Activated CD8-positive, alpha-beta memory T cell treated with anti-CD3 and anti-CD28 coated beads, Interleukin-2, amount 10 ng/mL, durations not matched to agents 7 days and 5 days (primary cell): ENCODE results near the gene TSEN34. TPM values are rescaled to one million over a fixed set of nuclear protein-coding genes. Genes with fewer than 3 reads are reported as not detected.
"Not testable (repeated sequence)": the region's sequence is repeated elsewhere in the genome, so short reads cannot be mapped to it uniquely, and the experiment has no call there.

Experiments
- ATAC-seq: fragments of 150-1000 bp; cut with Tn5 transposase; one replicate; pipeline ENCODE4 v1.10.0; 2021; ENCODE audit warnings: moderate library complexity
- CTCF ChIA-PET: fragments of 350-600 bp; sonication (Branson Sonifier 250); formaldehyde crosslinking; loops from one replicate; lab custom pipeline; 2021; ENCODE audit warnings: antibody characterized with exemption; lab: Charles Lee
- DNase-seq: peaks from one replicate; pipeline ENCODE4 v3.0.0-alpha.2; 2020
- H3K27ac Mint-ChIP-seq: one replicate; pipeline ENCODE4 v1.8.0; 2021; ENCODE audit warnings: mild to moderate bottlenecking, mixed read lengths
- H3K27me3 Mint-ChIP-seq: one replicate; pipeline ENCODE4 v1.8.0; 2021; ENCODE audit warnings: mixed read lengths
- H3K36me3 Mint-ChIP-seq: one replicate; pipeline ENCODE4 v1.8.0; 2021; ENCODE audit warnings: mild to moderate bottlenecking, mixed read lengths
- H3K4me1 Mint-ChIP-seq: one replicate; pipeline ENCODE4 v1.8.0; 2021; ENCODE audit warnings: mixed read lengths
- H3K4me3 Mint-ChIP-seq: one replicate; pipeline ENCODE4 v1.8.0; 2021; ENCODE audit warnings: mild to moderate bottlenecking, moderate library complexity, mixed read lengths
- H3K9me3 Mint-ChIP-seq: one replicate; pipeline ENCODE4 v1.8.0; 2022; ENCODE audit warnings: low read depth, mixed read lengths
- total RNA-seq, 2 experiments: library from RNA; stranded (reverse); gene quantifications; one replicate each; pipeline ENCODE4 v1.2.3, GENCODE V29; 2021

TSEN34 gene
- total RNA-seq, 2 experiments from 2014 or later = 11.4 to 13.5 TPM

DNA sequence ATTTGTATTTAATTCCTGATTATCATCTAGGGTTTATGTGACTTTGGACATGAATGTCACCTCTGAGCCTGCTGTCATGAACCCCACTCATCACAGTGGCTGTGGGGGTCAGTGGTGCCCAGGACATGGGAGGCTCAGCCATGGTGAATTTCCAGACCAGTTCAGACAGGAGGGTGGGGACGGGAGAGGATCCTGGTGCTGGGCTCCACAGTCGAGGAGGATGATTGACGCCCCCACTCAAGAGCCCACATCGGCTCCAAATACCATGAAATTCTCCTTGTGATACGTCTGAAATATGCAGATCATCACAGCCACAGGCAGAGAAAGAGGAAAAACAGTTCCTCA is 32.8 kb downstream of the TSEN34 start:
- H3K4me1 Mint-ChIP-seq, CTCF ChIA-PET, H3K27ac Mint-ChIP-seq, DNase-seq, H3K36me3 Mint-ChIP-seq, H3K4me3 Mint-ChIP-seq, ATAC-seq, H3K9me3 Mint-ChIP-seq: not testable (repeated sequence)
- peaks cover 17% of the 10 kb centered on the region for H3K27me3 Mint-ChIP-seq

- H3K27me3 Mint-ChIP-seq = peaks cover 21% of the 10 kb centered on the region
- not testable (repeated sequence) for H3K4me3 Mint-ChIP-seq, H3K36me3 Mint-ChIP-seq, H3K4me1 Mint-ChIP-seq, DNase-seq, H3K27ac Mint-ChIP-seq, ATAC-seq, H3K9me3 Mint-ChIP-seq
- CTCF ChIA-PET = interaction anchor here (1.2 kb wide), 1 partner anchor 10 kb away, joined by 3 read pairs; no protein-coding TSS in a partner anchor
Measured at GRCh38 chr19:54224619-54225018, 33.5 kb downstream of the TSEN34 start.

- no peaks in the 10 kb centered on the region for H3K9me3 Mint-ChIP-seq
- CTCF ChIA-PET = no interaction called here
- DNase-seq = no peak
- H3K27me3 Mint-ChIP-seq = peaks cover 42% of the 10 kb centered on the region
- H3K27ac Mint-ChIP-seq = no peak overlapping the region
- ATAC-seq = no peak
- no peaks in the 10 kb centered on the region for H3K36me3 Mint-ChIP-seq
- peaks cover 4% of the 10 kb centered on the region for H3K4me1 Mint-ChIP-seq
- no peak overlapping the region for H3K4me3 Mint-ChIP-seq
Measured at GRCh38 chr19:54229146-54229545, 38.0 kb downstream of the TSEN34 start.

DNA sequence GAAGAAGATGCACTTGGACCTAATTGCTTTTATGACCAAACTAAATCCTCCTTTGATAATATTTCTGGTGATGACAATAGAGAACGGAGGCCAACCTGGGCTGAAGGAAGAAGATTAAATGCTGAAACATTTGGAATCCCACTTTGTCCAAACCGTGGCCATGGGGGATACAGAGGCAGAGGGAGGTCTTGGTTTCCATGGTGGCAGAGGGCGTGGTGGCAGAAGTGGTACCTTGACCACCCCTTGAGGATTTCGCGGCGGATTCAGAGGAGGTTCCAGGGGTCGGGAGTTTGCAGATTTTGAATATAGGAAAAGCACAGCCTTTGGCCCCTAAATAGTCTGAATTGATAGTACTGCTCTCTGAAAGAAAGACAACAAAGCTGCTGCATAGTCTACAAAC is 38.9 kb downstream of the TSEN34 start:
- peaks cover 48% of the 10 kb centered on the region for H3K27me3 Mint-ChIP-seq
- H3K4me3 Mint-ChIP-seq = no peak overlapping the region
- H3K9me3 Mint-ChIP-seq = no peaks in the 10 kb centered on the region
- no peak for DNase-seq
- no peaks in the 10 kb centered on the region for H3K36me3 Mint-ChIP-seq
- ATAC-seq = no peak
- no peak overlapping the region for H3K27ac Mint-ChIP-seq
- CTCF ChIA-PET = interaction anchor here (0.7 kb wide), 1 partner anchor 66 kb away, joined by 3 read pairs; no protein-coding TSS in a partner anchor
- H3K4me1 Mint-ChIP-seq = peaks cover 4% of the 10 kb centered on the region

DNA sequence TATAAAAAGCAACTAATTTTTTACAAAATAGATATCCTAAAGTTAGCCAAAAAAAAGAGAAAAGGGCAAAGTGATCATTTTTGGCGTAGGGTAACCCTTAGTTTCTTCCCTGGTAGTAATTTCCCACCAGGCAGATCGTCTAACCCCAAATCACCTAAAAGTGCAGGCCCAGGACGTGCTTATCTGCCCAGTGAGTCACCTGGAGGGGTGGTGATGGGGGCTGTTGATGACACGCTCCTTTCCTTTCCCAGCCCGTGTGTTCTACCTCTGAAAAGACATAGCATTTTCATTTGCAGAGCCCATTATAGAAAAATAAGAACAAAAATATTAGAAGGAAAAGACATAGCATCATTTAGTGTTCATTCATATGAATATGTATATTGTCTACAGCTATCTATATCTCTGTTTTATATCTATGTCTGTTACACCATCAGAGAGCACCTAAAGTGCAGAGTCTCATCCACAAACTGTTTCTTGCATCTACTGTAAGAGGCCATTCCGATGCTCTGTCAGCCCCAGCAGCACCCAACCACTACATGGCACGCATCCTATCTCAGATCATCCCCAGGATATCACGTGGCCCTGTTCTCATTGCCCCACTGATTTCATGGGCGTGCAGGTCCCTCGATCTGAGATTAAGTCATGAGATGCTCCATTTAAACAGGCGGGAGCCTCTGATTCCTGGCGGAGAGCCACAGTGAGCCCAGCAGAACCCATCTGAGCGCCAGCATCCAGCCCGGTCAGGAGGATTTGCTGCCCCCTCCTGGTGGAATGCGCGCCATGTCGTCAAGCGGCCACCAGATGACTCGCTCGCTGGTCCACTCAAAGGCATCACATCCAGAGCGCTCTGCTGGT is 40.2 kb downstream of the TSEN34 start:
- H3K4me3 Mint-ChIP-seq = no peak overlapping the region
- DNase-seq (peak; percentile 87), ATAC-seq (peak; percentile 100)
- H3K9me3 Mint-ChIP-seq = no peaks in the 10 kb centered on the region
- peaks cover 58% of the 10 kb centered on the region for H3K27me3 Mint-ChIP-seq
- CTCF ChIA-PET = interaction anchor here (0.6 to 1.5 kb wide), 4 partner anchors 36 to 63 kb away, joined by 3 to 6 read pairs (median 3); no protein-coding TSS in a partner anchor
- H3K36me3 Mint-ChIP-seq = no peaks in the 10 kb centered on the region
- peaks cover 4% of the 10 kb centered on the region for H3K4me1 Mint-ChIP-seq
- H3K27ac Mint-ChIP-seq = no peak overlapping the region

DNA sequence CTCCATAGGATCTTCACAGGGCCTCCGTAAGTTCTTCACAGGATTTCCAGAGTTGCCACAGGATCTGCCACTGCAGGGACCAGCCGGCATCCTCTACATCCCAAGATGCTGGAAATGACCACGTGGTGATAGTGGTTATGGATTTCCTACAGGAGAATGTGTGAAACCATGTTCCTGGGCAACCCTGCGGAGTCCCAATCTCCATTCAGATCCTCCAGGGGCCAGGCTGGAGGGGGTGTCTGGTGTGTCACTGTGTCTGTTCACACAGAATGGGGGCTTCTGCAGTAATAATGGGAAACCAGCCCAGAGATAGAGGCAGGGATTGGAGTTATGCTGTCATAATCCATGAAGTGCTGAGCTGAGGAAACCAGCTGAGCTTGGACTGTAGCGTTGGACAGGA is 42.8 kb downstream of the TSEN34 start:
- no peaks in the 10 kb centered on the region for H3K36me3 Mint-ChIP-seq
- H3K27ac Mint-ChIP-seq = no peak overlapping the region
- CTCF ChIA-PET = interaction anchor here (0.9 to 1.6 kb wide), 5 partner anchors 32 to 75 kb away, joined by 3 to 8 read pairs (median 3); partner anchors contain the start of genes LENG1 and MBOAT7
- DNase-seq (no peak), ATAC-seq (no peak)
- H3K4me3 Mint-ChIP-seq = no peak overlapping the region
- H3K9me3 Mint-ChIP-seq = no peaks in the 10 kb centered on the region
- H3K27me3 Mint-ChIP-seq = peaks cover 63% of the 10 kb centered on the region
- peaks cover 4% of the 10 kb centered on the region for H3K4me1 Mint-ChIP-seq

GRCh38 chr19:54239491-54240371 is 48.6 kb downstream of the TSEN34 start:
- DNase-seq, H3K4me3 Mint-ChIP-seq, H3K9me3 Mint-ChIP-seq, H3K36me3 Mint-ChIP-seq, H3K4me1 Mint-ChIP-seq, CTCF ChIA-PET, H3K27ac Mint-ChIP-seq: not testable (repeated sequence)
- peaks cover 31% of the 10 kb centered on the region for H3K27me3 Mint-ChIP-seq
- peak; percentile 16 for ATAC-seq

DNA sequence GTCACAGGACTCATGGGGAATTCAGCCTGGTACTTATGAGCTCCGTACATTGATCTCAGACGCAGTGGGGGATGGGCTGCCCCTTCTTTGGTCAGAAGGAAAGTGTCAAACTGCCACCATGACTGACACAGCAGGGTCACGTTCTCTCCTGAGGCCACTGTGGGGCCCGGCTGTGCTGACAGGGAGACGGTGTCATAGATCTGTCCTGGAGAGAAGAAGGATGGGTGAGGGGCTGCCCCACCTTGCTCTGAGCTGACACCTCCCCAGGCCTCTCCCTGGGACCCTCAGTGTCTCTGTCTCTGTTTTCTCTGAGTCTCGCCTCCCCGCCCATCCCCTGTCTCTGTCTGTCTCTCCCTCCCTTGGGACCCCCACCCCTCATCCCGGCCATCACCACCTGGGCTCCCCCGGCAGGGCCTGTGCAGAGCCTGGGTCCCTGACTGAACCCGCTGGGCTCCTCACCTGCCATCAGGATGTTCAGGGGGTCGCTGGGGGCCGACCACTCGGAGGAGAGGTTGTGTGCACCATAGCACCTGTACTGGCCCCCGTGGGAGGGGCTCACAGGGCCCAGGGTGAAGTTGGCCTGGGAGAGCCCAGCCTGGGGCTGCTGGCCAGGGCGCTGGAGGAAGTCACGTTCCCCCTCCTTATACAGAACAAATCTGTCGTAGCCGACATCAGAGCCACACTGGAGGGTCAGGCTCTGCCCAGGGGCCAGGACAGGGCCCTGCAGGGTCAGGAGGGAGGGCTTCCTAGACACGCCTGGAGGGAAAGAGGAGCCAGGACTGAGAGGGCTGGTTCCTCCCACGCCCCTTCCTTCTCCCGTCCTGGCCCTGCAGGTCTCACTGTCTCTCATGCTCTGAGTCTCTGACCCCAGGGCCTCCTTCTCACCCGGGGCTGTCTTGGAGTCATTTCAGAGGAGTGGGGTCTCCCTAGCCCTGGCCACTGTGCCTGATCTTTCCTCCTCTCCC is 49.5 kb downstream of the TSEN34 start:
- CTCF ChIA-PET, H3K4me3 Mint-ChIP-seq, H3K36me3 Mint-ChIP-seq, DNase-seq, H3K27ac Mint-ChIP-seq, H3K4me1 Mint-ChIP-seq, H3K9me3 Mint-ChIP-seq, ATAC-seq: not testable (repeated sequence)
- H3K27me3 Mint-ChIP-seq = peaks cover 24% of the 10 kb centered on the region

DNA sequence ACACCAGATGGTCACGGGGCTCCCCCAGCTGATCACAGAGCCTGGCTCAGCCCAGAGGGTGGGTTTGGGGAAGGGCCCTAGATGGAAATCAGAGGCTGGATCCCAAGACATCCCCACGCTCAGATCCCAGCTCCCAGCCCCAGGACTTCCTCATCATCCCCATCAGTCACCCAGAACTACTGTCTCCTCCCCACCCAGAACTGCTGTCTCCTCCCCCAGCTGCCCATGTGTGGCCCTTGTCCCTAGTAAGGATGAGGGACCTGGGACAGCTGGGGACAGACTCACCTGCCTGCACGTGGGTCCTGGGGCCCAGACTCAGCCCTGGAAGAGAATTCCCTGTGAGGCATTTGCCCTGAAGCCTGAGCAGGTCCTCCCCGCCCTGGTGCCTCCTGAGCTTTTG is 51.1 kb downstream of the TSEN34 start:
- CTCF ChIA-PET, H3K4me1 Mint-ChIP-seq: not testable (repeated sequence)

DNA sequence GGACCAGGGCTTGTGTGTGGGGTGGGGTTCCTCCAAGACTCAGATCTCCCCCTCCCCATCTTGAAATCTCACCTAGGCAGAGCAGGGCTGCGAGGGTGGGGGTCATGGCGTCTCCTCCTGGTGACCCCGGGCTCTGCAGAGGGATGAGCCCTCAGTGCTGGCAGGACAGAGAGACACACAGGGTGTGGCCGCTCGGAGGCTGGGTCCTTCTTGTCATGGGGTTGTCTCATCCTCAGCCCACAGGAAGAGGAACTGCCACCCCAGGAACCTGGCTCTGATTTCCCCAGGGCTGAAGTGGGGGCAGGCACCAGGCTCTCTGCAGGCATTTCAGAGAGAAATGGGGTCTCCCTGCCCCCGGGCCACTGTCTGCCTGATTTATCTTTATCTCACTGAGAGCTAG is 51.5 kb downstream of the TSEN34 start, which contains the start of gene LILRA6:
TSS of gene LILRA6 (minus strand) at position 145 of the 400 bp plus-strand sequence.
- H3K36me3 Mint-ChIP-seq, H3K4me3 Mint-ChIP-seq, H3K4me1 Mint-ChIP-seq, H3K9me3 Mint-ChIP-seq, DNase-seq, H3K27ac Mint-ChIP-seq: not testable (repeated sequence)
- peaks cover 17% of the 10 kb centered on the region for H3K27me3 Mint-ChIP-seq
- CTCF ChIA-PET = interaction anchor here (0.6 kb wide), 1 partner anchor 326 kb away, joined by 3 read pairs; no protein-coding TSS in a partner anchor
- peak; percentile 42 for ATAC-seq

More for the DNA sequence above, 51.1 kb downstream of the TSEN34 start:
- H3K4me3 Mint-ChIP-seq, H3K36me3 Mint-ChIP-seq, H3K9me3 Mint-ChIP-seq, ATAC-seq, H3K27ac Mint-ChIP-seq, DNase-seq: not testable (repeated sequence)
- peaks cover 17% of the 10 kb centered on the region for H3K27me3 Mint-ChIP-seq

DNA sequence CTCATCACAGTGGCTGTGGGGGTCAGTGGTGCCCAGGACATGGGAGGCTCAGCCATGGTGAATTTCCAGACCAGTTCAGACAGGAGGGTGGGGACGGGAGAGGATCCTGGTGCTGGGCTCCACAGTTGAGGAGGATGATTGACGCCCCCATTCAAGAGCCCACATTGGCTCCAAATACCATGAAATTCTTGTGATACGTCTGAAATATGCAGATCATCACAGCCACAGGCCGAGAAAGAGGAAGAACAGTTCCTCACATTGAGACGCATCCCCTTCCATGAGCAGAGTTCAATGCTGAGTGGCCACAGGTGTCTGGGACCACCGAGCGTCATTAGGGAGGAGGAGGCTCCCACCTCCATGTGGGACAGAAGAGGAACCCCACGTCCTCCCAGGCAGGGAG is 52.7 kb downstream of the TSEN34 start:
- ATAC-seq, CTCF ChIA-PET, H3K36me3 Mint-ChIP-seq, DNase-seq, H3K9me3 Mint-ChIP-seq, H3K4me3 Mint-ChIP-seq, H3K27ac Mint-ChIP-seq: not testable (repeated sequence)
- peaks cover 11% of the 10 kb centered on the region for H3K27me3 Mint-ChIP-seq
- H3K4me1 Mint-ChIP-seq = peaks cover 15% of the 10 kb centered on the region
